AG08395 (cell line): ENCODE data around the gene NOL9.
A peak's percentile ranks its signal among the peaks of the same experiment; 100 is the strongest.
"Not testable (repeated sequence)": the region's sequence is repeated elsewhere in the genome, so short reads cannot be mapped to it uniquely, and the experiment has no call there.

Experiments used
- DNase-seq: peaks from one replicate; pipeline ENCODE4 v3.0.0; 2012; ENCODE audit warnings: mixed read lengths, low spot score

Gene NOL9

DNA sequence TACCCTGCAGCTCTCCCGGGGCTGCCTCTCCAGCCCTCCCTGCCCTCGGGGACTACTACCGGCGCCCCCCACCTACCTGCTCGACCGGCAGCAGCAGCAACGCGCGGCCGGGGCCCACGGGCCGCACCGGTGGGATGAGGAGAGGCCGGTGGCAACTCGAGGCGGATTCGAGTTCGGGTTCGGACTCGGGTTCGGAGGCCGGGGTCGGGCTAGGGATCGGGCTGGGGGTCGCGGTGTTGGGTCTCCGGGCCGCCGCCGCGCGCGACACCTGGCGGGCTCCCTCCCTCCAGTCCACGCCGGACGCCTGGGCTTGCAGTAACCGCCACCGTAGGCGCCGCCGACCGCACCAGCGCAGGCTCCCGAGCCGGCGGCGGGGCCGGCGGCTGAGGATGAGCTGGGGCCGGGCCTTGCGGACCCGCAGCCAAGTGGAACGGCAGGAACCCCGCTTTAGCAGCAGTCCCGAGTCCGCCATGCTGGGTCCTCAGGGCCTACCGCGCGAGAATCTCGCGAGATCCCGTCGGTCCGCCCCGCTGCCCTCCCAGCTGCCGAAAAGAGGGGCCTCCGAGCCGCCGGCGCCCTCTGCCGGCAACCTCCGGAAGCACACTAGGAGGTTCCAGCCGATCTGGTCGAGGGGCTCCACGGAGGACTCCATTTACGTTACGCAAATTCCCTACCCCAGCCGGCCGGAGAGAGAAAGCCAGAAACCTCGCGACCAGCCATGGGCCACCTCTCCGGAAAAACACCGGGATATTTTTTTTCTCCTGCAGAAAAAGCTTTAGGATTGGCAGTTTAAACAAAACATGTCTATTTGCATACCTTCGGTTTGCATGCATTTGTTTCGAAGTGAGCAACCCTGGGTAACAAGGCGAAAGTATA, at the start of gene NOL9:
Gene NOL9 (minus strand): TSS at position 483 of the 876 bp plus-strand sequence. CDS start 11 bp downstream, at position 472.
- DNase-seq = peak; percentile 98

DNA sequence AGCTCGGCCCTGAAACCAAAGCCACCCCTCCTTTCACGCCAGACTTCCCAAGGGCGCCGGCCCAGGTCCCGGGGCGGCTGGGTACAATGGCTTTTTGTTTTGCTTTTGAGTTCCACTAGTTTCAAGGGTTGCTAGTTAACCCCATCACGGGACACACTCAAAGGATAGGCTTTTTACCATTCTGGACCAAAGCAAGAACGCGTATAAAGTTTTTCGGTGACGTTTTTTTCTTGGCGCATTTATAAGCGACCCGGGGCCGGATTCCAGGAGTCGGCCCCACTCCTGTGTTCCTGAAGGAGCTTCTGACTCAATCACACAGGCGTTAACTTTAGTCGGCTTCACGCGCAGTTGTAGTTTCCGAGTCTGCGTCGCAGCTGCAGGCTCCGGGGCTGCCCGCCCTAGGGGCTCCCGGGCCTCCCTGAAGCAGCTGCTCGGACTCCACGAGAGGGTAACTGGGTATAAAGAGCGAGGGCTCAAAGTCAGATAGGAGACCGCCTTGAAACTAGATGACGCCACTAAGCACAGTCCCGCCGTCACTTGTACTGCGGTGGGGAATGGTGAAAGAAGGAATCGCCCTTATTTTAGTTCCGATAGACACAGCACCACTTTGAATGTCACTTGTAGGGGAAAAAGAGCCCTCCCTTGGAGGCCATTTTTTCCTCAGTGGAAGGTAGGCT, 49.1 kb upstream of the NOL9 start:
- peak; percentile 37 for DNase-seq

GRCh38 chr1:6602669-6603237, 48.4 kb upstream of the NOL9 start, which contains the start of gene KLHL21:
Gene KLHL21 (minus strand): TSS chr1:6602869. CDS start chr1:6602817, 52 bp downstream.
- peak; percentile 94 for DNase-seq

- no peak for DNase-seq
Observed at GRCh38 chr1:6601923-6602668, 47.8 kb upstream of the NOL9 start.

DNA sequence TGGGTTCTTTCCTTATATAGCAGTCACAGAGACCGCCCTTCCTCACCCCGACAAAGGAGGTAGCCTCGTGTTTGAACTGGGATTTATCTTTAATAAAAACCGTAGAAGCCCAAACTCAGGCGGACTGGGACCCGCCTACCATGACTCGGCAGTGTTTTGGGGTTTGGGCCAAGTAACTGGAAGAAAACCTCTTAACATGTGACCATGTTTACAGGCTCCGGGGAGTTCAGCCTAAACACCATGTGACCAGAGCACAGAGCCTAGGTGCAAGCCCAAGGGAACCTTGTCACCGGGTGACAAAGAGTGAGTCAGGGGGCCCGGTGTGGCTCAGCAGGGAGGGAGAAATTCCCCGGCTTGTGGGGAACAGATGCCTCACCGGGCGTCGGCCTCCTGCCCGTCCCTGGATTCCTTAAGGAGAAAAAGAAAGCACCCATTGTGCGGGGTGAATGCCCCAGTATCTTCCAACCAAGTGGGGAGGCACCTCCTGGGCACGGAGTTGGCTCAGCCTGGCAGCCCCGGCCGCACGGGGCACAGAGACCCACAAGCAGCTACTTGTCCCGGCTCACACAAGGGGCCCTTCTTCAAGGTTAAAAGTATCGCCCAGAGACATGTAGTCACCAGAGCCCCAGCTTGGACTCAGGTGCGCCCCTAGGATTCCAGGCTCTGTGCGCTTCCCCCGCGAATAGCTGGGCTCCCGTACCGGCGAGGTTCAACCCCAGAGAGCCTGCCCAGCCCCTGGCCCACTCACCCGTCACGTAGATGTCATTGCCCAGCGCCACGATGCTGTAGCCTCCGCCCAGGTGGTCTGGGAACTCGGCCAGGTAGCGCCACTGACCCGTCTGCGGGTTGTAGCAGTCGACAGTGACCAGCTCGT, 47.0 kb upstream of the NOL9 start:
- DNase-seq = peak; percentile 92

DNA sequence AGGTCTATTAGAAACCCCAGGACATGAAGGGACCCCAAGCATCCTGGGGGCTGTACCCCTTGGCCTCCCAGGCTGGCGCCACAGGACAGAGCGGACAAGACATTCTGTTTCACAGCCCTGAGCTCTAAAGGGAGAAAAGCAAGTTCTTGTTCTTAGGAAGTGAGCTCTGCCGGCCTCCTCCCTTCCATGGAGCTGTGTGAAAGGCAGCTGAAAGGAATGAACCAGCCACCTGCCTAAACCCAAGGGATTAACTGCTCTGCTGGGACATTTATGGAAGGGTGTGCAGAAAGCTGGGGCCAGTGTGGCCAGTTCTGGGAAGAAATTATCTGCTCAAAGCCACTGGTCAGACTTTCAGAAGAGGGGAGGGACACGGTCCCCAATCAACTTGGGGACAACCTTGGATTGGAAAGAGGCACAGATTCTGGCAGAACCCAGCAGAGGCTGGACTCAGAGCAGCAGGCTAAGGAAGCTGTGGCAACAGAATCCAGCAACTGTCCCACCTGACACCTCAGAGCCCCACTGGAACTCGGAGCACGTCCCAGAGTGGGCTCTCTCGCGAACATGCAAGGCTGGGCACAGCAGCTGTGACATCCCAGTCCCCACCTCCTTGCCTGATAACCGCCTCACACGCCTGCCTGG, 46.2 kb upstream of the NOL9 start:
- DNase-seq = no peak

- DNase-seq = not testable (repeated sequence)
Observed at GRCh38 chr1:6599991-6600390, 45.7 kb upstream of the NOL9 start.

DNA sequence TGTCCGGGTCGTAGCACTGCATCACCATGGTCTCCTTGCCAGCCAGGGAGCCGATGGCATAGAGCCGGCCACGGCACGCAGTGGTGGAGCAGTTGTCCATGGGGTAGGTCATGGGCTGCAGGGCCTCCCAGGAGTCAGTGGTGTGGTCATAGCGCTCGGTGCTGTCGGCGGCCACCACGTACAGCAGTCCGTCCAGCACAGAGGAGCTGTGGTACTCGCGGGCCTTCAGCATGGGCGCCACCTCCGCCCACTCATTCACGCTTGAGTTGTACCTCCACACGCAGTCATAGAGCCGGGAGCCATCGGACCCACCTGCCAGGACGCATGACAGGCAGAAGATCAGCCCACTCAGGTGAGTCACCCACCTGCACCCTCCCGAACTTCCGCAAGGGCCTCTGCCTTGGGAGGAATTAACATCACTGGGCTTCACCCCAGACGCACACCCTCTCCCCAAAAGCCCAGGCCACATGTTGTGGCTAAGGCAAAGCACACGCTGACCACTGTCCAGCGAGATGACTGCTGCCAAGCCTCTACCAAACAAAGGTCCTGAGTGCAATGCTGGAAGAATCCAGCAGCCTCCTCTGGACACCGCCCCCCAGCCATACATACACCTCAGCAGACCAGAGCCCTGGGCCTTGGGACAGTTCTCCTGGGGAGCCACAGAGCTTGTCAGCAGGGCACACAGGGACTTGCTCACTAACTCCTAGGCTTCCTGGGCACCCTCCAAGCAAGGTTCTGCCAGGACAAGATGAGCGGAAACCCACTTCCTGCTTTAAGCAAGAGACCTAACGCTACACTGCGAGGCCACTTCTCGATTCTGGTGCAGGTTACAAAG, 45.0 kb upstream of the NOL9 start:
- no peak for DNase-seq

GRCh38 chr1:6597777-6598131, 43.4 kb upstream of the NOL9 start:
- DNase-seq = no peak

GRCh38 chr1:6596886-6597776, 42.8 kb upstream of the NOL9 start:
- no peak for DNase-seq

GRCh38 chr1:6596351-6596750, 42.0 kb upstream of the NOL9 start:
- DNase-seq = no peak

DNA sequence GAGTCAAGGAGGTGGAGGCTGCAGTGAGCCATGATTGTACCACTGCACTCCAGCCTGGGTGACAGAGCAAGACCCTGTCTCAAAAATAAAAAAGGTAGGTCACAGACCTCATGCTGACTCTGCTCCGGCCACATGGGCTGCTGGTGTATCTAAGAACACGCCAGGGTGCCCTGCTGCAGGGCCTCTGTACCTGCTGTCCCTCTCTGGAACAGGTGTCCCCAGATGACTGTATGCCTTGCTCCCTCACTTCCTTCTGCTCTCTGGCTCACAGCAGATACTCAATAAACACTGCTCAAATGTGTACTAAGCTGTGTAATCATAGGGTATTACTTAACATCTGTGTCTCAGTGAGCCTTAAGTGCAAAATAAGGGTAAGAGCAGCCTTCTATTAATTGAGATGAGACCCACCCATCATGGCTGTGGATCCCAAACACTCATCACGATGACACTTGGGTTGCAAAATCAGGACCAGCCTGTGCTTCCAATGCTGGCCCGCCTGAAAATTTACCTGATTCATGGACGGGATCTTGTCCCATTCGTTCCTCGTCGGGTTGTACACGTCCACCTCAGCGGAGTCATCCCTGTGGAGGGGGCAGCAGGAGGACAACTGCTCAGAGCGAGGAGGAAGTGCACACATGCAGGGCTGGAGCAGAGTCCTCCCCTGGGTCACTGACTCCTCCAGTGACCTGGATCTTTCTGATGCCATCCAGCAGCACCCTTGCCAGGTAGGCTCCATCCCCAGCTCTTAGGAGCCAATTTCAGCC, 40.8 kb upstream of the NOL9 start:
- DNase-seq = no peak

DNA sequence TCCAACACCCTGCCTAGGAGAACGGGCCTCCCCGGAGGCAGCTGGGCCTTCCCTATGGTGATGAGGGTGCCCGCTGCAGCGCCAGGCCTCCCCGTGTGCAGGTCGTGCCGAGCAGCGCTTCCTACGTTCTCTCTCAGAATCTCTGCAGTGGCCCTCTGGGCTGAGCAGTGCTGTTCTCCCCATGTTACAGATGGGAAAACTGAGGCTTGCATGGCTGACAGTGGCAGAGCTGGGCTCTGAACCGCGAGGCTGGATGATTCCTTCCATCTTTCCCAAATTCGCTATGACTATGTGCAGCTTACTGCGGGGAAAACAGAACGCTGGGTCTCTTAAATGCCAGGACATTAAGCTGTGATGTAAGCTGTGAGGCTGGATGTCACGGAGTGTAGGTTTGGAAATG, 39.5 kb upstream of the NOL9 start:
- no peak for DNase-seq

DNA sequence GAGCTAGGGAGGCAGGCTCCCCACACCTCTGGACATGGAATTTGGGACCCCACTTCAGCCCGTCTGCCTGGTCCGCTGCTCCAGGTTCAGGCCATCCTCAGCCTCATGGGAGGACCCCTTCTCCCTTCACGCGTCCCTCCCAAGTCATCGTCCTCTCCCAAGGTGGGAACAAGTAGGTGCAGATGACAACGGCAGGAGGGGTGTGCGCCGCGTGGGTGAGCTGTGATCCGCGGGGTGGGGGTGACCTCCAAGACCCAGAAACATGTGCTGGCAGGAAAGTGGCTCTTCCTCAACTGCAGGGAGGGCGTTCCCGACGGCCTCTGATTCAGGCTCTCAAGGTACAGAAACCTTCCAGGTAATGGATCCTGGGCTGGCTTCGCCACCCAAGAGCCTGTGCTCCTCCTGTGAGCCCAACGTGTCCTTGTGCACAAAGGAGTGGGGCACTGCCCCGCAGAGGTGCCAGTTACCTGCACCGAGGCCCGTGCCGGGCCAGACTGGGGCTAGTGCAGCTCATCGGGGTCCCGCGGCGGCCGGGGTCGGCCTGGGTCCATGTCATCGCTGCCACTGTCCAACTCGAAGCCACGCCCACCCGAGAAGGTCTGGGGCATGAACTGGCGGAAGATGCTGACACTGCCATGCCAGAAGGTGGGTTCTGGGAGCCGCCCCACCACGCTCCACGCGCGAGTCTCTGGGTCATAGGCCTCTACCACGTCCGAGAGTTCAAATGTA, 38.7 kb upstream of the NOL9 start:
- DNase-seq = no peak

DNA sequence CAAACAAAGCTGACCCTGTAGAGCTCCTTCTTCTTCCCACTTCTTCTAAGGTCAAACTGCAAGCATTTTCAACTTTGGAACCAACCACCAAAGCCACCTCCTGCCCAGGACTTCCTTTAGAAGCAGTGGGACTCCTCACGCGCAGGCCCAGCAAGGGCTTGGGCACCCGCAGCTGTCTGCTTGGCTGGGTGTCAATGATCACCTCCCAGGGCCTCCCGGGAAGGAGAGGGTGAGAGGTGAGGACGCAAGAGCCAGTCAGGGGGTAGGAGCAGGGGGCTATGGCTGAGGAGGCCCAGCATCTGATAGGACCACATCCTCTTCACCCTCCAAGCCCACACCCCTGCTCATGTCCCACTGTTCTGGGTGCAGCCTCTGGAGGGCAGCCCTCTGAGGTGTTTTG, 38.1 kb upstream of the NOL9 start:
- DNase-seq = no peak

DNA sequence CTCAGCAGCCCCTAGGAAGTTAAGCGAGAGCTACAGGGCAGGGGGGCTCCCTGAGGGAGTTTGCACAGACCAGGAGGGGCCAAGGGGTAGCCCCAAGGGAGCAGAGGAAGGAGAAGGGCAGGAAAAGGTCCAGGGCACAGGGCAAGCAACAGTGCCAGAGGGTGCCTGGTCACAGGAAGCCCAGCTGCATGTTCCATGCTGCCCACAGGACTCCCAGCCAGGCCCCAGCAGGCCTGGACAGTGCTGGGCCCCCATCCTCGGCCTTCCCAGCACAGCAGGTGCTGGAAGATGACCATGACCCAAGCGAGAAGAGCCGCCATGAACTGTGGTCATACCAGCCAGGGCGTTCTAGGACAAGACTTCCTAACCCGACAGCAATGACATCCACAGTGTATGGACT, 37.3 kb upstream of the NOL9 start:
- DNase-seq = no peak

- no peak for DNase-seq
Observed at GRCh38 chr1:6591222-6591621, 36.9 kb upstream of the NOL9 start.
